Neutrophil (primary cell): ENCODE measurements around the gene TMEM161B.

ENCODE experiments used
- H3K27ac ChIP-seq: fragments of 200-600 bp; sonication (generic); 2 replicates; pipeline ENCODE4 v1.5.1; 2016; ENCODE audit warnings: mild to moderate bottlenecking, moderate library complexity
- H3K27me3 ChIP-seq: fragments of 200-600 bp; sonication (generic); 2 replicates; pipeline ENCODE4 v1.6.0; 2016; ENCODE audit warnings: mild to moderate bottlenecking
- H3K36me3 ChIP-seq: fragments of 200-600 bp; sonication (generic); 2 replicates; pipeline ENCODE4 v1.5.1; 2017
- H3K4me1 ChIP-seq, 2 experiments: fragments of 200-600 bp in 1 of 2; sonication (generic) in 1 of 2; 1 replicate in 1 of 2; 2 replicates in 1 of 2; pipeline versions ENCODE4 v1.5.1 to v1.6.1; 2013 to 2016; ENCODE audit warnings: low read depth in 1 of 2, low read length in 1 of 2, mild to moderate bottlenecking in 1 of 2, moderate library complexity in 1 of 2; ENCODE audit not compliant: control insufficient read depth in 1 of 2, insufficient read depth in 1 of 2
- H3K4me3 ChIP-seq, 2 experiments: fragments of 200-600 bp in 1 of 2; sonication (generic) in 1 of 2; 1 replicate in 1 of 2; 2 replicates in 1 of 2; pipeline ENCODE4 v1.5.1; 2013 to 2016; ENCODE audit warnings: low read depth in 1 of 2, low read length in 1 of 2, mild to moderate bottlenecking in 1 of 2, moderate library complexity in 1 of 2
- H3K9me3 ChIP-seq: fragments of 200-600 bp; sonication (generic); 2 replicates; pipeline ENCODE4 v1.5.1; 2016
- CTCF ChIP-seq: fragments of 200-600 bp; sonication (generic); IDR thresholded peaks from 2 replicates; pipeline ENCODE4 v1.5.1; 2016; ENCODE audit warnings: antibody characterized with exemption

TMEM161B gene

GRCh38 chr5:88226881-88227450 lies 41.7 kb downstream of the TMEM161B start:
- Histone ChIP-seq H3K36me3 (peaks cover 10% of the 10 kb centered on the region), H3K4me1 (no peaks in the 10 kb centered on the region), H3K27me3 (no peaks in the 10 kb centered on the region), H3K27ac (no peak overlapping the region), H3K9me3 (no peaks in the 10 kb centered on the region), H3K4me3 (no peak overlapping the region)
- TF ChIP-seq CTCF = no peak

DNA sequence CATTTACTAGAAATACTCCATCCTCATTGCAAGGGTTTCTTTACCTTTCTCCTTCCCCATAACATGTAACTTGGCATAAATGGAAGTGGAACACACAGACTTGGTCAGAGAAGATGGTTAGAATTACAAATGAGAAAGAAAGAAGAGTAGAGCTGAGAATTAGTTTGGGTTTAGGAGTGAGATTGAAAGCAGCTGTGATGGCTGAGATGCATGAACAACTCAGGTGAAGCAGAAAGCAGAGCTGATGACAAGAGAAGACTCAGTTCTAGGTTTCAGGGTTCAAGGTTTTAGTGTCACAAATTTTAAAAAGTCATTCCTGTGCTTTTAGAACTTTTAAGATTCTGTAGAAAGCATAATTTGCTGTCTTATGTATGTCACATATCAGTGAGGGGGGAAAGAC lies 54.0 kb downstream of the TMEM161B start:
- Histone ChIP-seq H3K36me3 (peaks cover 27% of the 10 kb centered on the region), H3K4me1 (no peaks in the 10 kb centered on the region), H3K27ac (no peak overlapping the region), H3K4me3 (no peak overlapping the region), H3K9me3 (no peaks in the 10 kb centered on the region), H3K27me3 (no peaks in the 10 kb centered on the region)
- no peak for TF ChIP-seq CTCF

DNA sequence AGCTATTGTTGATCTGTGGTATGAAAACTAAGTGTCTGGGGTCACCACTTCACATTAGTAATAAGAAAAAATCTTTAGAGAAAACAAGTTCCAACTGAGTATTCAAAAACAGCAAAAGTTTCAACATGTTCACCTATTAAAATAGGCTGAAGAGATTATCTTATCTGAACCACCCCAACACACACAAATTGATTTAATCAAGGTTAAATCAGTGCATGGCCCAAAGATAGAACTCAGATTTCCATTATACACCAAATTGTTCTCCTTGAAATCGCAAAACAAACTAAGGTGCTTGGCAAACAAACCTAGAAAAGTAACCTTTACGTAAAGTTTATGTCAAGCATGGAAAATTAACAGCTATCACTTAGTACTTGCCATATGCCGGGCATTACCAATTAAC lies 61.1 kb downstream of the TMEM161B start:
- Histone ChIP-seq H3K4me3 (no peak overlapping the region), H3K9me3 (no peaks in the 10 kb centered on the region), H3K27ac (no peak overlapping the region), H3K27me3 (no peaks in the 10 kb centered on the region), H3K36me3 (peaks cover 4% of the 10 kb centered on the region), H3K4me1 (no peaks in the 10 kb centered on the region)
- TF ChIP-seq CTCF = no peak

- Histone ChIP-seq H3K36me3 (peaks cover 12% of the 10 kb centered on the region), H3K27ac (no peak overlapping the region), H3K4me3 (no peak overlapping the region), H3K4me1 (no peaks in the 10 kb centered on the region), H3K9me3 (no peaks in the 10 kb centered on the region), H3K27me3 (no peaks in the 10 kb centered on the region)
- TF ChIP-seq CTCF = no peak
Observed at GRCh38 chr5:88203981-88204750, 64.5 kb downstream of the TMEM161B start.

DNA sequence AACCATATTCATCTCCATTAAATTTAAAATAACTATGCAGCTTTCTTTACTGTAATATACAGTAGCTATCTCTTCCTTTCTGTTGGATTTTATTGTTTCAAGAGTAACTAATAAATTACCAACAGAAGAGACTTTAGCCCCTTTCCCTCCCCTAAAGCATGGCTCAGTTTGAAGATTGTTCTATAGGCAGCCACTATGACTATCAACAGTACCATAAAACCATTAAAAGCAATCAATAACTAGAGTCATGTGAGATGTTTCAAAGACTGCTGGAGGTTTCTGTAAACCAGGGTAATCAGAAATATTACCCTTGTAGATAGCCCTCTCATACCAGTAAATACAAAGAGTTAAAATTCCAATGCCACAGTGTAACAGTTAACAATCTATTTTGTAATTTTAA lies 73.0 kb downstream of the TMEM161B start:
- Histone ChIP-seq H3K36me3 (peaks cover 8% of the 10 kb centered on the region), H3K27me3 (no peaks in the 10 kb centered on the region), H3K27ac (no peak overlapping the region), H3K4me1 (peaks cover 0 to 4% of the 10 kb centered on the region in 2 experiments), H3K9me3 (peaks cover 5% of the 10 kb centered on the region), H3K4me3 (no peak overlapping the region)
- TF ChIP-seq CTCF = no peak
